NCI-H128 (cell line): ENCODE measurements around the gene VPS11.

Experiments used
- DNase-seq: peaks from one replicate; lab custom pipeline; 2025; ENCODE audit not compliant: unreplicated experiment; lab: John Stamatoyannopoulos, UW

The VPS11 gene

DNA sequence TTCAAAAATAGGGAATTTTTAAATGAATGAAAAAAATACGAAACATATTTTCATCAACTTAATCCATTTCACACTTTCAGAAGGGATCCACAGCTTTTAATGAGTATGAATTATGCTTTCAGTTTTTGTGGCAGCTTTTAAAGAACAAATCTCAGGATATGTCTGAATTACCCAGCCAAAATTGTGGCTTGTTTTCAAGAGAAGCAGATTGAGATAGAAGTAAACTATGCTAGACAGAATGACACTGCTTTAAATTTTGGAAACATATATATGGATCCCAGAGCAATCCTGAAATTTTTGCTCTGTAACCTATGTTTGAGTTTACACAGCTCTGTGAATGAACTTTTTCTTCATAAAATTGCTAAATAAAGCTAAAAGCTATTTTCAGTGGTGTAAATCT, 51.3 kb downstream of the VPS11 start:
- no peak for DNase-seq

DNA sequence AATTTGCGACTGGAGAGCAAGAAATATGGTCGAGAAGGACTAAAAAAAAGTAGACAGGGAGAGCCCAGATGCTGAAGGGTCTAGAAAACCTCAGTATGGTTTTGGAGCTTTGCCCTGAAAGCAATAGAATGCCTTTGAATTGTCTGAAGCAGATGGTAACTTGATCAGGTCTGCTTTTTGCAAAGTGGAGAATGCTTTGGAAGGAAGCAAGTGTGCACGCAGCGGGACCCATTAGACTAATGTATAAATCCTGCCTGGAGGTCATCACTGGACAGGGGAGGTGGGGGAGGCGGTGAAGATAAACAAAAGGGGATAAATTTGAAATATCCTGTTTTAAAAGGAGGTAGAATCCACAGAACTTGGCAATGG, 53.0 kb downstream of the VPS11 start:
- DNase-seq, result peak; percentile 47

DNA sequence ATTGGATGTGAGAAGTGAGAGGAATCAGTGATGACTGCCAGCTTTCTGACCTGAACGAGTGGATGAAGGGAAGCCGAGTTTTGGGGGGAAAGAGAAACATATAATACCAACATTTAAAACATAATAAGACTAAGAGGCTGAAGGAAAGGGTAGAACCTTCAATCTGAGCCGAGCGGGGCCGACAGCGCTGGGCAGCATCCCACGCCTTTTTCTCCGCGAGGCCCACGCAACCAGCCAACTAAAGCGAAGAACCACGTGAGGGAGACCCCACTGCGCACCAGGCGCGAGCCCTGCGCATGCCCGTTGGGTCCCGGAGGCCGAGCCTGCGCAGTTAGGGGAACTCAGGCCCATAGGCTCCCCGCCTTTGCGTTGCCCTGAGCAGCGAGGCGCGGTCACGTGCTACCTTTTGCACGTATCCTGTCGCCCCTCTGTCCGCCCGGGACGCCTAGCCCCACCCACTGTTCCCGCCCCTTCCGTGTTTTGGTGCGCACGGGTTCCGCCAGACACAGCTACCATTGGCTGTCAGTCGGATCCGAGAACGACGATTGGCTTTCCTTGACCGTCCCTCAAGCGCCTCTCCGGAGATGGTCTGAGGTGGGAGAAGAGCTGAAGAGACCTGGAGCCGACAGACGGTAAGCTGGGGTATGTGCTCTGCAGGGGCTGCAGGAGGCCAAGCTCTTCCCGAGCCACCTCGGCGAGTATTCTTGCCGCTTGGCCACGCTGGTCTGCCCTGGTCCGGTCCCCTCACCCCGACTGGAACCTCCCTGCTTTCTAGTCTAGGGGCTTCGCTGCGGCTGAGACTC, 53.6 kb downstream of the VPS11 start, which contains the start of gene HINFP:
Gene HINFP (plus strand): TSS at position 573 of the 803 bp plus-strand sequence. CDS start 5,365 bp downstream, outside the sequence.
- peak; percentile 97 for DNase-seq

DNA sequence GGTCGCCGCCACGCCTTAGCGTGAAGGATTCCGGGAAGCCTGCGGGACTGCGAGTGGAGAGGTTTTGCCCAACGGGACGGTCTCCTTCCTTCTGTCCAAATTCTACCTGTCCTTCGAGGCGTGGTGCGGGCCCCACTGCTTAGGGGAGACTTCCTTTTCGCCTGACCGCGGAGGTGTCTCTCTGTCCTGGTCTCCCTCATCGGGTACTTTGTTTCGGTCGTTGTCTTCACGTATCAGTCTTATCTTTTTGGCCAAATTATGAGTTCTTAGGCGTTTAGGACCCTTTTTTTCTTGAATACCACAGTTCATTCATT, 54.1 kb downstream of the VPS11 start:
- DNase-seq, result no peak

DNA sequence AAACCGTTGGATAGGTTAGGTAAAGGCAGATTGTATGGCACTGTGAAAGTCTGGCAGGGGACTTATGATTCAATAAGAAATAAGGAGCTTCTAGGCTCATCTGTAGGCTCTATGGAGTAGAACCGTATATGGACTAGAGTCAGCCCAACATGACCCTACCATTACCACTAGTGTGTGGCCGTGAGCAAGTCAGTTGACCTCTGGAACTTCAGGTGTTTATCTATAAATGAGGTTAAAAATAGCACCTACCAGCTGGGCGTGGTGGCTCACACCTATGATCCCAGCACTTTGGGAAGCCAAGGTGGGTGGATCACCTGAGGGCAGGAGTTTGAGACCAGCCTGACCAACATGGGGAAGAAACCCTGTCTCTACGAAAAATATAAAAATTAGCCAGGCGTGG, 58.2 kb downstream of the VPS11 start:
- no peak for DNase-seq

DNA sequence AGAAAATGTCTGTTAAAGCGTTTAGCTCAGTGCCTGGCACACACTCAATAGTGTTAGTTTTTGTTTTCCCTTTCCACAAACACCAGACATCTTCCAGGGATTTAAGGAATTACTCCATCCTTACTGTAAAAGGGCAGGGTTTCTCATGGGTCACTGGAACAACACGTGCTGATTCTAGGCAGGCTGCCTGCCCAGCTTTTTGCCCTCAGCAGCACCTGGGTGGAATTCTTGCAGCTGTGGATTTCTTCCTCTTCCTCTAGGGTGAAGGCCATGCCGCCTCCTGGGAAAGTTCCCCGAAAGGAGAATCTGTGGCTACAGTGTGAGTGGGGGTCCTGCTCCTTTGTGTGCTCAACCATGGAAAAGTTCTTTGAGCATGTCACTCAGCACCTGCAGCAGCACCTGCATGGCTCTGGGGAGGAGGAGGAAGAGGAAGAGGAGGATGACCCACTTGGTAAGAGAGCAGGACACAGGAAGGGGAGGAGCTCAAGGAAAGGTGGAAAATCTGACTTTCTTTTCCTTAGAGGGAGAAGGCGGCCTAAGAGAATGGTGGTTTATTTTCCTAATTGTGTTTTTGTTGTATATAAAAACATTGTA, 59.2 kb downstream of the VPS11 start:
- DNase-seq, result no peak

DNA sequence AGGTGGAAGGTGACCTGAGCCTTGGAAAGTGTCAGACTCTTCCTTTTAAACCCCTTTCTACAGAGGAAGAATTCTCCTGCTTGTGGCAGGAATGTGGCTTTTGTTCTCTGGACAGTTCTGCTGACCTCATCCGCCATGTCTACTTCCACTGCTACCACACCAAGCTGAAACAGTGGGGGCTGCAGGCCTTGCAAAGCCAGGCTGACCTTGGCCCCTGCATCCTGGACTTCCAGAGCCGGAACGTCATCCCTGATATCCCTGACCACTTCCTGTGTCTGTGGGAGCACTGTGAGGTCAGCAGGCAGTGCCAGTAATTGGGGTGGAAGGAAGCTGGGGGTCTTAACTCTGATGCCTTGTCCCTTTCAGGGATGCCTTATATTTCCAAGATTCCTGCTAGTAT, 63.0 kb downstream of the VPS11 start:
- DNase-seq, result no peak
